WTC11 (cell line): ENCODE measurements around the gene TM9SF1. TPM values are rescaled to one million over a fixed set of nuclear protein-coding genes. Genes with fewer than 3 reads are reported as not detected.
A peak's percentile ranks its signal among the peaks of the same experiment; 100 is the strongest.

Experiments used
- ATAC-seq: fragments of 200-7000 bp; cut with Tn5 transposase; 2 replicates; pipeline ENCODE4 v1.10.0; 2021; ENCODE audit warnings: mild to moderate bottlenecking, moderate library complexity
- CTCF ChIA-PET: fragments of 300-600 bp; sonication (Branson Sonifier 250); formaldehyde crosslinking; loops from one replicate; lab custom pipeline; 2021; ENCODE audit warnings: antibody characterized with exemption; lab: Charles Lee
- POLR2A ChIA-PET: fragments of 350-600 bp; sonication (Branson Sonifier 250); formaldehyde crosslinking; loops from one replicate; lab custom pipeline; 2021; ENCODE audit warnings: antibody characterized with exemption; lab: Charles Lee
- DNase-seq: peaks from one replicate; pipeline ENCODE4 v3.0.0; 2021; ENCODE audit warnings: low spot score
- H3K27ac Mint-ChIP-seq: 2 replicates; pipeline ENCODE4 v1.8.0; 2021; ENCODE audit warnings: mixed read lengths
- H3K27me3 Mint-ChIP-seq: 2 replicates; pipeline ENCODE4 v1.8.0; 2021; ENCODE audit warnings: low read depth, mild to moderate bottlenecking, moderate library complexity, mixed read lengths
- H3K36me3 Mint-ChIP-seq: 2 replicates; pipeline ENCODE4 v1.8.0; 2021; ENCODE audit warnings: mixed read lengths
- H3K4me1 Mint-ChIP-seq: 2 replicates; pipeline ENCODE4 v1.8.0; 2022; ENCODE audit warnings: mixed read lengths
- H3K4me3 Mint-ChIP-seq: 2 replicates; pipeline ENCODE4 v1.8.0; 2021; ENCODE audit warnings: mild to moderate bottlenecking, moderate library complexity, mixed read lengths
- H3K9me3 Mint-ChIP-seq: 2 replicates; pipeline ENCODE4 v1.8.0; 2021; ENCODE audit warnings: mixed read lengths
- ESRRA ChIP-seq: sonication (generic); formaldehyde crosslinking; IDR thresholded peaks from 2 replicates; pipeline ENCODE4 v1.8.1; 2022; ENCODE audit warnings: mild to moderate bottlenecking, missing genetic modification reagents, borderline replicate concordance
- ETV6 ChIP-seq: sonication (generic); formaldehyde crosslinking; IDR thresholded peaks from 2 replicates; pipeline ENCODE4 v1.8.1; 2022; ENCODE audit warnings: mild to moderate bottlenecking, missing genetic modification reagents
- FOXK1 ChIP-seq: sonication (generic); formaldehyde crosslinking; IDR thresholded peaks from 2 replicates; pipeline ENCODE4 v1.8.0; 2022; ENCODE audit warnings: mild to moderate bottlenecking, moderate library complexity, missing genetic modification reagents
- FOXP1 ChIP-seq: sonication (generic); formaldehyde crosslinking; IDR thresholded peaks from 2 replicates; pipeline ENCODE4 v1.8.0; 2022; ENCODE audit warnings: missing genetic modification reagents, mild to moderate bottlenecking, moderate library complexity, borderline replicate concordance
- HMGA2 ChIP-seq: fragments of 250-450 bp; sonication (Bioruptor Pico); IDR thresholded peaks from 2 replicates; pipeline ENCODE4 v1.4.0; 2021; ENCODE audit warnings: mild to moderate bottlenecking, moderate library complexity
- NFATC4 ChIP-seq: fragments of 250-450 bp; sonication (Bioruptor Pico); IDR thresholded peaks from 2 replicates; pipeline ENCODE4 v1.9.0; 2021; ENCODE audit warnings: mild to moderate bottlenecking
- NR1H2 ChIP-seq: sonication (generic); formaldehyde crosslinking; IDR thresholded peaks from 2 replicates; pipeline ENCODE4 v1.9.0; 2021; ENCODE audit warnings: mild to moderate bottlenecking, moderate library complexity, missing genetic modification reagents
- NR2C2 ChIP-seq: sonication (generic); formaldehyde crosslinking; IDR thresholded peaks from 2 replicates; pipeline ENCODE4 v1.8.0; 2022; ENCODE audit warnings: mild to moderate bottlenecking, missing genetic modification reagents
- RELA ChIP-seq: sonication (generic); formaldehyde crosslinking; IDR thresholded peaks from 2 replicates; pipeline ENCODE4 v1.8.1; 2022; ENCODE audit warnings: missing genetic modification reagents, mild to moderate bottlenecking, borderline replicate concordance
- SMAD3 ChIP-seq: sonication (generic); formaldehyde crosslinking; IDR thresholded peaks from 2 replicates; pipeline ENCODE4 v1.8.0; 2022; ENCODE audit warnings: missing genetic modification reagents, mild to moderate bottlenecking, borderline replicate concordance
- TEAD4 ChIP-seq: sonication (generic); formaldehyde crosslinking; IDR thresholded peaks from 2 replicates; pipeline ENCODE4 v1.8.0; 2022; ENCODE audit warnings: mild to moderate bottlenecking, missing genetic modification reagents
- ZBTB21 ChIP-seq: sonication (generic); formaldehyde crosslinking; IDR thresholded peaks from 2 replicates; pipeline ENCODE4 v1.8.1; 2023; ENCODE audit warnings: mild to moderate bottlenecking, missing genetic modification reagents, borderline replicate concordance
- ZNF416 ChIP-seq: fragments of 250-450 bp; sonication (Bioruptor Pico); IDR thresholded peaks from 2 replicates; pipeline ENCODE4 v1.9.0; 2021; ENCODE audit warnings: mild to moderate bottlenecking, inconsistent platforms
- ZNF423 ChIP-seq: fragments of 250-450 bp; sonication (Bioruptor Pico); IDR thresholded peaks from 2 replicates; pipeline ENCODE4 v2.1.2; 2022; ENCODE audit warnings: mild to moderate bottlenecking, moderate library complexity
- ZNF671 ChIP-seq: fragments of 250-450 bp; sonication (Bioruptor Pico); IDR thresholded peaks from 2 replicates; pipeline ENCODE4 v1.8.0; 2021; ENCODE audit warnings: mild to moderate bottlenecking
- total RNA-seq: library from RNA; stranded (reverse); gene quantifications from 3 replicates; pipeline ENCODE4 v1.2.3, GENCODE V29; 2021
- TF ChIP-seq, protein P1 (sequence below): fragments of 250-450 bp; sonication (Bioruptor Pico); IDR thresholded peaks from 2 replicates; pipeline ENCODE4 v1.9.0; 2021; ENCODE audit warnings: mild to moderate bottlenecking
- TF ChIP-seq, protein P2 (sequence below): sonication (generic); formaldehyde crosslinking; IDR thresholded peaks from 2 replicates; pipeline ENCODE4 v1.8.1; 2023; ENCODE audit warnings: mild to moderate bottlenecking, missing genetic modification reagents, moderate library complexity
- TF ChIP-seq, protein P3 (sequence below): sonication (generic); formaldehyde crosslinking; conservative IDR thresholded peaks from 2 replicates; pipeline ENCODE4 v1.8.1; 2022; ENCODE audit warnings: mild to moderate bottlenecking, missing genetic modification reagents
- TF ChIP-seq, protein P4 (sequence below): sonication (generic); formaldehyde crosslinking; IDR thresholded peaks from 2 replicates; pipeline ENCODE4 v1.8.1; 2022; ENCODE audit warnings: low read depth, missing genetic modification reagents, borderline replicate concordance
- TF ChIP-seq, protein P5 (sequence below): fragments of 250-450 bp; sonication (Bioruptor Pico); IDR thresholded peaks from 2 replicates; pipeline ENCODE4 v1.9.0; 2021; ENCODE audit warnings: mild to moderate bottlenecking
- TF ChIP-seq, protein P6 (sequence below): sonication (generic); formaldehyde crosslinking; IDR thresholded peaks from 2 replicates; pipeline ENCODE4 v1.8.0; 2023; ENCODE audit warnings: missing genetic modification reagents
- TF ChIP-seq, protein P7 (sequence below): sonication (generic); formaldehyde crosslinking; IDR thresholded peaks from 2 replicates; pipeline ENCODE4 v1.8.1; 2022; ENCODE audit warnings: mild to moderate bottlenecking, missing genetic modification reagents, moderate library complexity, borderline replicate concordance
- TF ChIP-seq, protein P8 (sequence below): fragments of 250-450 bp; sonication (Bioruptor Pico); IDR thresholded peaks from 2 replicates; pipeline ENCODE4 v1.8.0; 2021; ENCODE audit warnings: mild to moderate bottlenecking
- TF ChIP-seq, protein P9 (sequence below): sonication (generic); formaldehyde crosslinking; IDR thresholded peaks from 2 replicates; pipeline ENCODE4 v1.8.0; 2022; ENCODE audit warnings: mild to moderate bottlenecking, missing genetic modification reagents

The TM9SF1 gene
- total RNA-seq, 1 experiment from 2014 or later = 27.9 TPM

DNA sequence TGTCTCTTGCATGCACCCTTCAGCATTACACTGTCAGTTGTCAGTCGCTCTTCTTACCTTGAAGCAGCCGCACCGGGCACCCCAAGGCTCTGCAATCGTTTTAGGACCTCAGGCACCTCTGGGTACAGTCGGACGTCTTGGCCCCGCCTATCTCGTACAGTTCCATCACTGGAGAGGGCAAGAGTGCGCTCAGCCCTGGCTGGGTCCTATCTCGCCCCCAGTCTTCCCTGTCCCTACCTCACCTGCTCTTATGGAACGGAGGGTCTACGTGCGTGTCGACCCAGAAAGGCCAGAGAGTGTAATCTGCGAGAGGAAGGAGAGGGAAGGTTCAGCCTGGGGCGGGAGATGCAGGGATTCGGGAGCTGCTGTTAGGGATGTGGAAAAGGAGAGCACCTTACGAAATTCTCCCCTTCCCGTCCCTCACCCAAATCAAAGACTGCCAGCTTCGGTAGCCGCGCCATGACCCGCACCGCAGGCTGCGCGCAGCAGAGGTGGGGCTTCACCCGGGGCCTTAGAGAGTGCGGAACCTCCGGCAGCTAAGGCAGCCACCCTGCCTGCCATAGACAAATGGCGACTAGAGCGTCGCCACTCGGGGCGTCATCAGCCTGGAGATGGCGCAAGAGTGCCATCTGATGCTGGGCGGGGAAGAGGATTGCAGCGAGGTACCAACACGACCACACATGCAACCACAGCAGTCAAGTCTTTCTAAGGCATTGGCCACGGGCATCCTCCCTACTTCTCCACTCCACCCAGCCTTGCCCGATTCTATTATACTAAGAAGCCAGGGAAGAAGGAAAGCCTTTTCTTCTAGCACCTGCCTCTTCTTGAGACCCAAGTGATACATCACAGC is 20.5 kb upstream of the TM9SF1 start, which contains the start of gene MDP1:
Gene MDP1 (minus strand): TSS at position 572 of the 850 bp plus-strand sequence. CDS start 111 bp downstream, at position 461.
- DNase-seq = peak; percentile 85
- Mint-ChIP-seq H3K4me3 (peak within 1 kb of the TSS; percentile 96), H3K4me1 (peaks cover 23% of the 10 kb centered on the region), H3K36me3 (peaks cover 13% of the 10 kb centered on the region), H3K27me3 (no peaks in the 10 kb centered on the region; the same call in 1 of the 2 replicates), H3K9me3 (no peaks in the 10 kb centered on the region), H3K27ac (peak within 1 kb of the TSS; percentile 97)
- ATAC-seq = peak; percentile 71
- ChIA-PET POLR2A (interaction anchor here (0.7 to 2.1 kb wide), 5 partner anchors 20 to 70 kb away, joined by 3 to 10 read pairs (median 7); partner anchors contain the start of genes IPO4, PSME2, RABGGTA and TINF2), CTCF (interaction anchor here (0.6 to 2.6 kb wide), 21 partner anchors 12 to 226 kb away, joined by 3 to 31 read pairs (median 5); partner anchors contain the start of genes CIDEB, DHRS1, IPO4 and IRF9)
- TF ChIP-seq, protein P1, sequence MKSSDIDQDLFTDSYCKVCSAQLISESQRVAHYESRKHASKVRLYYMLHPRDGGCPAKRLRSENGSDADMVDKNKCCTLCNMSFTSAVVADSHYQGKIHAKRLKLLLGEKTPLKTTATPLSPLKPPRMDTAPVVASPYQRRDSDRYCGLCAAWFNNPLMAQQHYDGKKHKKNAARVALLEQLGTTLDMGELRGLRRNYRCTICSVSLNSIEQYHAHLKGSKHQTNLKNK (CRISPR knock-in tag) = 0 out of 2 replicates have a peak, but pooled peaks have one; percentile 40
- TF ChIP-seq, protein P2, sequence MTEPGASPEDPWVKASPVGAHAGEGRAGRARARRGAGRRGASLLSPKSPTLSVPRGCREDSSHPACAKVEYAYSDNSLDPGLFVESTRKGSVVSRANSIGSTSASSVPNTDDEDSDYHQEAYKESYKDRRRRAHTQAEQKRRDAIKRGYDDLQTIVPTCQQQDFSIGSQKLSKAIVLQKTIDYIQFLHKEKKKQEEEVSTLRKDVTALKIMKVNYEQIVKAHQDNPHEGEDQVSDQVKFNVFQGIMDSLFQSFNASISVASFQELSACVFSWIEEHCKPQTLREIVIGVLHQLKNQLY (CRISPR knock-in tag) = no peak
- TF ChIP-seq, protein P3, sequence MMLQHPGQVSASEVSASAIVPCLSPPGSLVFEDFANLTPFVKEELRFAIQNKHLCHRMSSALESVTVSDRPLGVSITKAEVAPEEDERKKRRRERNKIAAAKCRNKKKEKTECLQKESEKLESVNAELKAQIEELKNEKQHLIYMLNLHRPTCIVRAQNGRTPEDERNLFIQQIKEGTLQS = no peak
- TF ChIP-seq HMGA2 (CRISPR knock-in tag) (no peak; the same call in 1 of the 2 replicates), FOXK1 (CRISPR knock-in tag) (peak; percentile 83), SMAD3 (0 out of 2 replicates have a peak, but pooled peaks have one; percentile 57), NR2C2 (no peak), ZNF416 (CRISPR knock-in tag) (peak; percentile 55; the same call in 1 of the 2 replicates), NFATC4 (CRISPR knock-in tag) (no peak), FOXP1 (CRISPR knock-in tag) (peak; percentile 88), RELA (CRISPR knock-in tag) (0 out of 2 replicates have a peak, but pooled peaks have one; percentile 57), ESRRA (CRISPR knock-in tag) (peak; percentile 62; the same call in 1 of the 2 replicates), ZNF423 (CRISPR knock-in tag) (no peak), TEAD4 (CRISPR knock-in tag) (0 out of 2 replicates have a peak, but pooled peaks have one; percentile 31), ETV6 (CRISPR knock-in tag) (0 out of 2 replicates have a peak, but pooled peaks have one; percentile 10), NR1H2 (CRISPR knock-in tag) (no peak), ZBTB21 (CRISPR knock-in tag) (0 out of 2 replicates have a peak, but pooled peaks have one; percentile 48), ZNF671 (CRISPR knock-in tag) (0 out of 2 replicates have a peak, but pooled peaks have one; percentile 14)
- TF ChIP-seq, protein P4, sequence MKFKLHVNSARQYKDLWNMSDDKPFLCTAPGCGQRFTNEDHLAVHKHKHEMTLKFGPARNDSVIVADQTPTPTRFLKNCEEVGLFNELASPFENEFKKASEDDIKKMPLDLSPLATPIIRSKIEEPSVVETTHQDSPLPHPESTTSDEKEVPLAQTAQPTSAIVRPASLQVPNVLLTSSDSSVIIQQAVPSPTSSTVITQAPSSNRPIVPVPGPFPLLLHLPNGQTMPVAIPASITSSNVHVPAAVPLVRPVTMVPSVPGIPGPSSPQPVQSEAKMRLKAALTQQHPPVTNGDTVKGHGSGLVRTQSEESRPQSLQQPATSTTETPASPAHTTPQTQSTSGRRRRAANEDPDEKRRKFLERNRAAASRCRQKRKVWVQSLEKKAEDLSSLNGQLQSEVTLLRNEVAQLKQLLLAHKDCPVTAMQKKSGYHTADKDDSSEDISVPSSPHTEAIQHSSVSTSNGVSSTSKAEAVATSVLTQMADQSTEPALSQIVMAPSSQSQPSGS (CRISPR knock-in tag) = no peak
- TF ChIP-seq, protein P5, sequence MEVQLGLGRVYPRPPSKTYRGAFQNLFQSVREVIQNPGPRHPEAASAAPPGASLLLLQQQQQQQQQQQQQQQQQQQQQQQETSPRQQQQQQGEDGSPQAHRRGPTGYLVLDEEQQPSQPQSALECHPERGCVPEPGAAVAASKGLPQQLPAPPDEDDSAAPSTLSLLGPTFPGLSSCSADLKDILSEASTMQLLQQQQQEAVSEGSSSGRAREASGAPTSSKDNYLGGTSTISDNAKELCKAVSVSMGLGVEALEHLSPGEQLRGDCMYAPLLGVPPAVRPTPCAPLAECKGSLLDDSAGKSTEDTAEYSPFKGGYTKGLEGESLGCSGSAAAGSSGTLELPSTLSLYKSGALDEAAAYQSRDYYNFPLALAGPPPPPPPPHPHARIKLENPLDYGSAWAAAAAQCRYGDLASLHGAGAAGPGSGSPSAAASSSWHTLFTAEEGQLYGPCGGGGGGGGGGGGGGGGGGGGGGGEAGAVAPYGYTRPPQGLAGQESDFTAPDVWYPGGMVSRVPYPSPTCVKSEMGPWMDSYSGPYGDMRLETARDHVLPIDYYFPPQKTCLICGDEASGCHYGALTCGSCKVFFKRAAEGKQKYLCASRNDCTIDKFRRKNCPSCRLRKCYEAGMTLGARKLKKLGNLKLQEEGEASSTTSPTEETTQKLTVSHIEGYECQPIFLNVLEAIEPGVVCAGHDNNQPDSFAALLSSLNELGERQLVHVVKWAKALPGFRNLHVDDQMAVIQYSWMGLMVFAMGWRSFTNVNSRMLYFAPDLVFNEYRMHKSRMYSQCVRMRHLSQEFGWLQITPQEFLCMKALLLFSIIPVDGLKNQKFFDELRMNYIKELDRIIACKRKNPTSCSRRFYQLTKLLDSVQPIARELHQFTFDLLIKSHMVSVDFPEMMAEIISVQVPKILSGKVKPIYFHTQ (CRISPR knock-in tag) = peak; percentile 5; the same call in 1 of the 2 replicates
- TF ChIP-seq, protein P6, sequence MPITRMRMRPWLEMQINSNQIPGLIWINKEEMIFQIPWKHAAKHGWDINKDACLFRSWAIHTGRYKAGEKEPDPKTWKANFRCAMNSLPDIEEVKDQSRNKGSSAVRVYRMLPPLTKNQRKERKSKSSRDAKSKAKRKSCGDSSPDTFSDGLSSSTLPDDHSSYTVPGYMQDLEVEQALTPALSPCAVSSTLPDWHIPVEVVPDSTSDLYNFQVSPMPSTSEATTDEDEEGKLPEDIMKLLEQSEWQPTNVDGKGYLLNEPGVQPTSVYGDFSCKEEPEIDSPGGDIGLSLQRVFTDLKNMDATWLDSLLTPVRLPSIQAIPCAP = no peak
- TF ChIP-seq, protein P7, sequence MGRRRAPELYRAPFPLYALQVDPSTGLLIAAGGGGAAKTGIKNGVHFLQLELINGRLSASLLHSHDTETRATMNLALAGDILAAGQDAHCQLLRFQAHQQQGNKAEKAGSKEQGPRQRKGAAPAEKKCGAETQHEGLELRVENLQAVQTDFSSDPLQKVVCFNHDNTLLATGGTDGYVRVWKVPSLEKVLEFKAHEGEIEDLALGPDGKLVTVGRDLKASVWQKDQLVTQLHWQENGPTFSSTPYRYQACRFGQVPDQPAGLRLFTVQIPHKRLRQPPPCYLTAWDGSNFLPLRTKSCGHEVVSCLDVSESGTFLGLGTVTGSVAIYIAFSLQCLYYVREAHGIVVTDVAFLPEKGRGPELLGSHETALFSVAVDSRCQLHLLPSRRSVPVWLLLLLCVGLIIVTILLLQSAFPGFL (CRISPR knock-in tag) = peak; percentile 58; the same call in 1 of the 2 replicates
- TF ChIP-seq, protein P8, sequence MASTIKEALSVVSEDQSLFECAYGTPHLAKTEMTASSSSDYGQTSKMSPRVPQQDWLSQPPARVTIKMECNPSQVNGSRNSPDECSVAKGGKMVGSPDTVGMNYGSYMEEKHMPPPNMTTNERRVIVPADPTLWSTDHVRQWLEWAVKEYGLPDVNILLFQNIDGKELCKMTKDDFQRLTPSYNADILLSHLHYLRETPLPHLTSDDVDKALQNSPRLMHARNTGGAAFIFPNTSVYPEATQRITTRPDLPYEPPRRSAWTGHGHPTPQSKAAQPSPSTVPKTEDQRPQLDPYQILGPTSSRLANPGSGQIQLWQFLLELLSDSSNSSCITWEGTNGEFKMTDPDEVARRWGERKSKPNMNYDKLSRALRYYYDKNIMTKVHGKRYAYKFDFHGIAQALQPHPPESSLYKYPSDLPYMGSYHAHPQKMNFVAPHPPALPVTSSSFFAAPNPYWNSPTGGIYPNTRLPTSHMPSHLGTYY = peak; percentile 64; the same call in 1 of the 2 replicates
- TF ChIP-seq, protein P9, sequence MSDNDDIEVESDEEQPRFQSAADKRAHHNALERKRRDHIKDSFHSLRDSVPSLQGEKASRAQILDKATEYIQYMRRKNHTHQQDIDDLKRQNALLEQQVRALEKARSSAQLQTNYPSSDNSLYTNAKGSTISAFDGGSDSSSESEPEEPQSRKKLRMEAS (CRISPR knock-in tag) = peak; percentile 85; the same call in 1 of the 2 replicates
